HepG2 (cell line): ENCODE data around the gene BAG5. TPM values are rescaled to one million over a fixed set of nuclear protein-coding genes. Genes with fewer than 3 reads are reported as not detected.
A peak's percentile ranks its signal among the peaks of the same experiment; 100 is the strongest.

Experiments used
- CREM ChIP-seq, 2 experiments: sonication (generic) in 1 of 2; formaldehyde crosslinking in 1 of 2; IDR thresholded peaks; 2 replicates each; pipeline versions ENCODE4 v1.4.0 to v1.6.1; 2016 to 2020; ENCODE audit warnings: antibody characterized with exemption in 1 of 2, mild to moderate bottlenecking in 1 of 2, missing genetic modification reagents in 1 of 2
- DNMT1 ChIP-seq: sonication (generic); formaldehyde crosslinking; IDR thresholded peaks from 2 replicates; pipeline ENCODE4 v1.5.1; 2020; ENCODE audit warnings: mild to moderate bottlenecking, missing genetic modification reagents
- HNRNPLL ChIP-seq: fragments of 200-400 bp; formaldehyde crosslinking; IDR thresholded peaks from 2 replicates; pipeline ENCODE4 v1.6.1; 2017; ENCODE audit warnings: mild to moderate bottlenecking, low read depth, low read length; ENCODE audit not compliant: poor library complexity, severe bottlenecking
- NFE2L1 ChIP-seq: sonication (generic); formaldehyde crosslinking; IDR thresholded peaks from 2 replicates; pipeline ENCODE4 v1.4.0; 2020; ENCODE audit warnings: missing genetic modification reagents, mild to moderate bottlenecking, borderline replicate concordance
- RAD21 ChIP-seq: fragments of 450-650 bp; formaldehyde crosslinking; IDR thresholded peaks from 2 replicates; pipeline ENCODE4 v1.5.0; 2020; ENCODE audit warnings: mild to moderate bottlenecking
- SP2 ChIP-seq: sonication (generic); formaldehyde crosslinking; IDR thresholded peaks from 2 replicates; pipeline ENCODE4 v1.5.1; 2020; ENCODE audit warnings: mild to moderate bottlenecking, missing genetic modification reagents
- TBP ChIP-seq: sonication (generic); formaldehyde crosslinking; IDR thresholded peaks from 2 replicates; pipeline ENCODE4 v1.5.0; 2020; ENCODE audit warnings: missing genetic modification reagents
- ZBTB42 ChIP-seq: sonication (generic); formaldehyde crosslinking; IDR thresholded peaks from 2 replicates; pipeline ENCODE4 v1.5.0; 2020; ENCODE audit warnings: mild to moderate bottlenecking, missing genetic modification reagents
- ZNF230 ChIP-seq: sonication (generic); formaldehyde crosslinking; IDR thresholded peaks from 2 replicates; pipeline ENCODE4 v1.4.0; 2020; ENCODE audit warnings: mild to moderate bottlenecking, missing genetic modification reagents
- ZNF274 ChIP-seq: sonication (generic); formaldehyde crosslinking; IDR thresholded peaks from 2 replicates; pipeline ENCODE4 v1.5.1; 2020; ENCODE audit warnings: mild to moderate bottlenecking, missing genetic modification reagents
- ZNF317 ChIP-seq: sonication (generic); formaldehyde crosslinking; IDR thresholded peaks from 2 replicates; pipeline ENCODE4 v1.5.0; 2020; ENCODE audit warnings: mild to moderate bottlenecking, missing genetic modification reagents
- ZNF501 ChIP-seq: sonication (generic); formaldehyde crosslinking; IDR thresholded peaks from 2 replicates; pipeline ENCODE4 v1.5.1; 2020; ENCODE audit warnings: mild to moderate bottlenecking, moderate library complexity, missing genetic modification reagents
- ZNF768 ChIP-seq: sonication (generic); formaldehyde crosslinking; IDR thresholded peaks from 2 replicates; pipeline ENCODE4 v1.4.0; 2020; ENCODE audit warnings: missing genetic modification reagents
- polyA plus RNA-seq, 8 experiments: library from polyadenylated mRNA; depleted of rRNA in 3 of 8; stranded (reverse) in 7 of 8; unstranded in 1 of 8; fragments of >200 nt; fragmentation: Illumina TruSeq in 4 of 8; extraction: Trizol in 4 of 8; gene quantifications; 2 replicates each; pipeline versions ENCODE4 v1.2.1 to v1.2.3, GENCODE V29; 2011 to 2016; ENCODE audit warnings: low read depth in 4 of 8, missing spikeins in 1 of 8, mixed read lengths in 1 of 8; ENCODE audit not compliant: insufficient read depth in 1 of 8
- total RNA-seq, 5 experiments: library from RNA; depleted of rRNA; stranded (reverse); fragments of >200 nt; fragmentation: Illumina TruSeq; extraction: Trizol; gene quantifications; 2 replicates each; pipeline ENCODE4 v1.2.3, GENCODE V29; 2016; ENCODE audit warnings: low read depth in 1 of 5
- TF ChIP-seq, protein P1 (sequence below): sonication (generic); formaldehyde crosslinking; IDR thresholded peaks from 2 replicates; pipeline ENCODE4 v1.8.1; 2023; ENCODE audit warnings: missing genetic modification reagents, mild to moderate bottlenecking, borderline replicate concordance
- TF ChIP-seq, protein P2 (sequence below): sonication (generic); formaldehyde crosslinking; IDR thresholded peaks from 2 replicates; pipeline ENCODE4 v1.8.1; 2023; ENCODE audit warnings: missing genetic modification reagents, inconsistent platforms, borderline replicate concordance
- TF ChIP-seq, protein P3 (sequence below): sonication (generic); formaldehyde crosslinking; IDR thresholded peaks from 2 replicates; pipeline ENCODE4 v1.4.0; 2020; ENCODE audit warnings: mild to moderate bottlenecking, missing genetic modification reagents
- TF ChIP-seq, protein P4 (sequence below): sonication (generic); formaldehyde crosslinking; IDR thresholded peaks from 2 replicates; pipeline ENCODE4 v1.9.0; 2021; ENCODE audit warnings: missing genetic modification reagents, mild to moderate bottlenecking, borderline replicate concordance
- TF ChIP-seq, protein P5 (sequence below): sonication (generic); formaldehyde crosslinking; IDR thresholded peaks from 2 replicates; pipeline ENCODE4 v1.5.0; 2020; ENCODE audit warnings: missing genetic modification reagents
- TF ChIP-seq, protein P6 (sequence below): sonication (generic); formaldehyde crosslinking; IDR thresholded peaks from 2 replicates; pipeline ENCODE4 v1.5.0; 2020; ENCODE audit warnings: mild to moderate bottlenecking, missing genetic modification reagents, moderate library complexity

Gene BAG5
- total and polyA plus RNA-seq, 2 of the 13 experiments (the other 11 are each of a cell fraction or from before 2014, with no cell fraction given): 3.5 to 21.0 TPM

DNA sequence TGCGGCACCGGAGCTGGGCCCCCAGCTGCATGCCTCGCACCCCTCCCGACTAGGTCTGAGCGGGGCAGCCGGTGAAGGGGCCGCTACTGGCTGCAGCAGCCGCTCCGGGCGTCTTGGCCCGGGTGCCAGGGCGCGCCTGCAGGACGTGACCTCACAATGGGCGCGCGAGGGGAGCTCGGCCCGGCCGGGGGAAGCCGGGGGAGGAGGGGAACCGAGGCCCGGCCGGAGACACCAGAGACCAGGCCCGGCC is 353 bp downstream of the BAG5 start (continued):
- TF ChIP-seq, protein P1, sequence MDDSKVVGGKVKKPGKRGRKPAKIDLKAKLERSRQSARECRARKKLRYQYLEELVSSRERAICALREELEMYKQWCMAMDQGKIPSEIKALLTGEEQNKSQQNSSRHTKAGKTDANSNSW (CRISPR knock-in tag): 0 out of 2 replicates have a peak, but pooled peaks have one; percentile 25
- TF ChIP-seq ZNF317 (CRISPR knock-in tag): no peak
- TF ChIP-seq, protein P2, sequence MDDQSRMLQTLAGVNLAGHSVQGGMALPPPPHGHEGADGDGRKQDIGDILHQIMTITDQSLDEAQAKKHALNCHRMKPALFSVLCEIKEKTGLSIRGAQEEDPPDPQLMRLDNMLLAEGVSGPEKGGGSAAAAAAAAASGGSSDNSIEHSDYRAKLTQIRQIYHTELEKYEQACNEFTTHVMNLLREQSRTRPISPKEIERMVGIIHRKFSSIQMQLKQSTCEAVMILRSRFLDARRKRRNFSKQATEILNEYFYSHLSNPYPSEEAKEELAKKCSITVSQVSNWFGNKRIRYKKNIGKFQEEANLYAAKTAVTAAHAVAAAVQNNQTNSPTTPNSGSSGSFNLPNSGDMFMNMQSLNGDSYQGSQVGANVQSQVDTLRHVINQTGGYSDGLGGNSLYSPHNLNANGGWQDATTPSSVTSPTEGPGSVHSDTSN: 0 out of 2 replicates have a peak, but pooled peaks have one; percentile 33
- no peak for TF ChIP-seq DNMT1
- TF ChIP-seq ZNF768 (CRISPR knock-in tag): no peak; the same call in 1 of the 2 replicates
- 0 out of 2 replicates have a peak, but pooled peaks have one; percentile 22 for TF ChIP-seq ZNF501
- TF ChIP-seq TBP (CRISPR knock-in tag): no peak
- TF ChIP-seq, protein P3, sequence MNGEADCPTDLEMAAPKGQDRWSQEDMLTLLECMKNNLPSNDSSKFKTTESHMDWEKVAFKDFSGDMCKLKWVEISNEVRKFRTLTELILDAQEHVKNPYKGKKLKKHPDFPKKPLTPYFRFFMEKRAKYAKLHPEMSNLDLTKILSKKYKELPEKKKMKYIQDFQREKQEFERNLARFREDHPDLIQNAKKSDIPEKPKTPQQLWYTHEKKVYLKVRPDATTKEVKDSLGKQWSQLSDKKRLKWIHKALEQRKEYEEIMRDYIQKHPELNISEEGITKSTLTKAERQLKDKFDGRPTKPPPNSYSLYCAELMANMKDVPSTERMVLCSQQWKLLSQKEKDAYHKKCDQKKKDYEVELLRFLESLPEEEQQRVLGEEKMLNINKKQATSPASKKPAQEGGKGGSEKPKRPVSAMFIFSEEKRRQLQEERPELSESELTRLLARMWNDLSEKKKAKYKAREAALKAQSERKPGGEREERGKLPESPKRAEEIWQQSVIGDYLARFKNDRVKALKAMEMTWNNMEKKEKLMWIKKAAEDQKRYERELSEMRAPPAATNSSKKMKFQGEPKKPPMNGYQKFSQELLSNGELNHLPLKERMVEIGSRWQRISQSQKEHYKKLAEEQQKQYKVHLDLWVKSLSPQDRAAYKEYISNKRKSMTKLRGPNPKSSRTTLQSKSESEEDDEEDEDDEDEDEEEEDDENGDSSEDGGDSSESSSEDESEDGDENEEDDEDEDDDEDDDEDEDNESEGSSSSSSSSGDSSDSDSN (CRISPR knock-in tag): peak; percentile 43; the same call in 1 of the 2 replicates
- 0 out of 2 replicates have a peak, but pooled peaks have one; percentile 29 for TF ChIP-seq ZNF274 (CRISPR knock-in tag)
- TF ChIP-seq SP2: peak; percentile 29; the same call in 1 of the 2 replicates
- no peak for TF ChIP-seq RAD21 (CRISPR knock-in tag)
- TF ChIP-seq, protein P4, sequence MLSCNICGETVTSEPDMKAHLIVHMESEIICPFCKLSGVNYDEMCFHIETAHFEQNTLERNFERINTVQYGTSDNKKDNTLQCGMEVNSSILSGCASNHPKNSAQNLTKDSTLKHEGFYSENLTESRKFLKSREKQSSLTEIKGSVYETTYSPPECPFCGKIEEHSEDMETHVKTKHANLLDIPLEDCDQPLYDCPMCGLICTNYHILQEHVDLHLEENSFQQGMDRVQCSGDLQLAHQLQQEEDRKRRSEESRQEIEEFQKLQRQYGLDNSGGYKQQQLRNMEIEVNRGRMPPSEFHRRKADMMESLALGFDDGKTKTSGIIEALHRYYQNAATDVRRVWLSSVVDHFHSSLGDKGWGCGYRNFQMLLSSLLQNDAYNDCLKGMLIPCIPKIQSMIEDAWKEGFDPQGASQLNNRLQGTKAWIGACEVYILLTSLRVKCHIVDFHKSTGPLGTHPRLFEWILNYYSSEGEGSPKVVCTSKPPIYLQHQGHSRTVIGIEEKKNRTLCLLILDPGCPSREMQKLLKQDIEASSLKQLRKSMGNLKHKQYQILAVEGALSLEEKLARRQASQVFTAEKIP (CRISPR knock-in tag): no peak
- no peak for TF ChIP-seq HNRNPLL
- TF ChIP-seq, protein P5, sequence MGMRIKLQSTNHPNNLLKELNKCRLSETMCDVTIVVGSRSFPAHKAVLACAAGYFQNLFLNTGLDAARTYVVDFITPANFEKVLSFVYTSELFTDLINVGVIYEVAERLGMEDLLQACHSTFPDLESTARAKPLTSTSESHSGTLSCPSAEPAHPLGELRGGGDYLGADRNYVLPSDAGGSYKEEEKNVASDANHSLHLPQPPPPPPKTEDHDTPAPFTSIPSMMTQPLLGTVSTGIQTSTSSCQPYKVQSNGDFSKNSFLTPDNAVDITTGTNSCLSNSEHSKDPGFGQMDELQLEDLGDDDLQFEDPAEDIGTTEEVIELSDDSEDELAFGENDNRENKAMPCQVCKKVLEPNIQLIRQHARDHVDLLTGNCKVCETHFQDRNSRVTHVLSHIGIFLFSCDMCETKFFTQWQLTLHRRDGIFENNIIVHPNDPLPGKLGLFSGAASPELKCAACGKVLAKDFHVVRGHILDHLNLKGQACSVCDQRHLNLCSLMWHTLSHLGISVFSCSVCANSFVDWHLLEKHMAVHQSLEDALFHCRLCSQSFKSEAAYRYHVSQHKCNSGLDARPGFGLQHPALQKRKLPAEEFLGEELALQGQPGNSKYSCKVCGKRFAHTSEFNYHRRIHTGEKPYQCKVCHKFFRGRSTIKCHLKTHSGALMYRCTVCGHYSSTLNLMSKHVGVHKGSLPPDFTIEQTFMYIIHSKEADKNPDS (CRISPR knock-in tag): peak; percentile 35; the same call in 1 of the 2 replicates
- TF ChIP-seq ZBTB42: 0 out of 2 replicates have a peak, but pooled peaks have one; percentile 27
- 0 out of 2 replicates have a peak, but pooled peaks have one; percentile 47 for TF ChIP-seq NFE2L1
- TF ChIP-seq ZNF230 (CRISPR knock-in tag): no peak
- TF ChIP-seq CREM (IDR thresholded peaks at IDR 0.05): no peak
- TF ChIP-seq CREM (CRISPR knock-in tag; IDR thresholded peaks at IDR 0.05): no peak
- TF ChIP-seq, protein P6, sequence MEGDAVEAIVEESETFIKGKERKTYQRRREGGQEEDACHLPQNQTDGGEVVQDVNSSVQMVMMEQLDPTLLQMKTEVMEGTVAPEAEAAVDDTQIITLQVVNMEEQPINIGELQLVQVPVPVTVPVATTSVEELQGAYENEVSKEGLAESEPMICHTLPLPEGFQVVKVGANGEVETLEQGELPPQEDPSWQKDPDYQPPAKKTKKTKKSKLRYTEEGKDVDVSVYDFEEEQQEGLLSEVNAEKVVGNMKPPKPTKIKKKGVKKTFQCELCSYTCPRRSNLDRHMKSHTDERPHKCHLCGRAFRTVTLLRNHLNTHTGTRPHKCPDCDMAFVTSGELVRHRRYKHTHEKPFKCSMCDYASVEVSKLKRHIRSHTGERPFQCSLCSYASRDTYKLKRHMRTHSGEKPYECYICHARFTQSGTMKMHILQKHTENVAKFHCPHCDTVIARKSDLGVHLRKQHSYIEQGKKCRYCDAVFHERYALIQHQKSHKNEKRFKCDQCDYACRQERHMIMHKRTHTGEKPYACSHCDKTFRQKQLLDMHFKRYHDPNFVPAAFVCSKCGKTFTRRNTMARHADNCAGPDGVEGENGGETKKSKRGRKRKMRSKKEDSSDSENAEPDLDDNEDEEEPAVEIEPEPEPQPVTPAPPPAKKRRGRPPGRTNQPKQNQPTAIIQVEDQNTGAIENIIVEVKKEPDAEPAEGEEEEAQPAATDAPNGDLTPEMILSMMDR (CRISPR knock-in tag): no peak
